Posterior cingulate gyrus (tissue), 11 donors: ENCODE measurements around the gene HBQ1.
"Not testable (repeated sequence)": the region's sequence is repeated elsewhere in the genome, so short reads cannot be mapped to it uniquely, and the experiment has no call there.

Source experiments
- DNase-seq, 10 donors: peaks; one replicate each; pipeline versions ENCODE4 v3.0.0 to v3.0.0-alpha.2; 2020 to 2021; ENCODE audit warnings: mixed read lengths in 3 of 10
- intact Hi-C: fragments of 100-400 bp; cut with DNase I; formaldehyde crosslinking; loops from one replicate; pipeline ENCODE4 v1.15.1; 2023

The HBQ1 gene

GRCh38 chr16:159136-159849, 21.0 kb upstream of the HBQ1 start:
- peak in 2 of 10 donors; percentile 20 to 23 for DNase-seq
- intact Hi-C loops: no loop called here

GRCh38 chr16:160242-160641, 20.0 kb upstream of the HBQ1 start:
- intact Hi-C loops: not testable (repeated sequence)
- DNase-seq: peak in 1 of 10 donors; percentile 22

DNA sequence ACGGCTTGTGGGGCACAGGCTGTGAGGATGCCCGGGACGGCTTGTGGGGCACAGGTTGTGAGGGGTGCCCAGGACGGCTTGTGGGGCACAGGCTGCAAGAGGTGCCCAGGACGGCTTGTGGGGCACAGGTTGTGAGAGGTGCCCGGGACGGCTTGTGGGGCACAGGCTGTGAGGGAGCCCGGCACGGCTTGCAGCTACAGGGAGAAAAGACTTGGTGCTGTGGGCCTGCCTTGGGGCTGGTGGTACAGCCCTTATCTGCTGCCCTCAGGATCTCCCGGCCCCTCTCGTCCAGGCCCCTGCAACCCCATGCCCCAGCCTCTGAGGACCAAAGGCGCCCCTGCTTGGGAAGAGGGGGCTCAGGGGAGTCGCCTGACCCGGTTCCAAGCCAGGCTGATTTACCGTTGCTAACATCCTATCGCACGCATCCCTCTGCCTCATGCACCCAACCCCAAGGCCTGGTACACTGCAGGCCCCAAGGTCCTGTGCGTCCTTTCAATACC, 19.5 kb upstream of the HBQ1 start:
- DNase-seq: peak in 1 of 10 donors; percentile 10
- intact Hi-C loops: no loop called here

GRCh38 chr16:162271-162991, 17.8 kb upstream of the HBQ1 start:
- DNase-seq: peak in 2 of 10 donors; percentile 51 to 59
- intact Hi-C loops: no loop called here

- DNase-seq: peak in 1 of 10 donors; percentile 24
- intact Hi-C loops: not testable (repeated sequence)
Observed at GRCh38 chr16:163139-163538, 17.1 kb upstream of the HBQ1 start.

- DNase-seq, intact Hi-C loops: not testable (repeated sequence)
Observed at GRCh38 chr16:163696-164095, 16.6 kb upstream of the HBQ1 start.

DNA sequence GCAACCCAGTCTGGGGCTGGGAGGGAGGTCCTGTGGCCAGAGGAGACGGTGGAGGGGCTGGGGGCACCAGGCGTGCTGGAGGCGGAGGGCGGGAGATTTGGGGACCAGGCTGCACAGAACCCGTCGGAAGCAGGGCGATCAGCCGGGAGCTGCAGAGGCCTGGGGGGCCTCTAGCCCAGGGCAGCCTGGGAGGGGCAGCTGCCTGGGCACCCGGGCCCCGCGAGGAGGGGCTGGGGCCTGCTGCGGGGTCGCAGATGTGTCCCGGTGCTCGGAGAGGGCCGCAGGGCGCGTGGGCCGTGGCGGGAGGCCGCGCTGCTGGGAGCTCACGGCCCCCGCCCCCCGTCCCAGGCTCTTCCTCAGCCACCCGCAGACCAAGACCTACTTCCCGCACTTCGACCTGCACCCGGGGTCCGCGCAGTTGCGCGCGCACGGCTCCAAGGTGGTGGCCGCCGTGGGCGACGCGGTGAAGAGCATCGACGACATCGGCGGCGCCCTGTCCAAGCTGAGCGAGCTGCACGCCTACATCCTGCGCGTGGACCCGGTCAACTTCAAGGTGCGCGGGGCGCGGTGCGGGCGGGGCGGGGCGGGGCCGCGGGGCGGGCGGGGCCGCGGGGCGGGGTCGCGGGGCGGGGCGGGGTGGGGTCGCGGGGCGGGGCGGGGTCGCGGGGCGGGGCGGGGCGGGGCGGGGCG, 16.0 kb upstream of the HBQ1 start:
- intact Hi-C loops, DNase-seq: not testable (repeated sequence)

- peak in 1 of 10 donors; percentile 23 for DNase-seq
- intact Hi-C loops: no loop called here
Observed at GRCh38 chr16:164827-165538, 15.3 kb upstream of the HBQ1 start.

DNA sequence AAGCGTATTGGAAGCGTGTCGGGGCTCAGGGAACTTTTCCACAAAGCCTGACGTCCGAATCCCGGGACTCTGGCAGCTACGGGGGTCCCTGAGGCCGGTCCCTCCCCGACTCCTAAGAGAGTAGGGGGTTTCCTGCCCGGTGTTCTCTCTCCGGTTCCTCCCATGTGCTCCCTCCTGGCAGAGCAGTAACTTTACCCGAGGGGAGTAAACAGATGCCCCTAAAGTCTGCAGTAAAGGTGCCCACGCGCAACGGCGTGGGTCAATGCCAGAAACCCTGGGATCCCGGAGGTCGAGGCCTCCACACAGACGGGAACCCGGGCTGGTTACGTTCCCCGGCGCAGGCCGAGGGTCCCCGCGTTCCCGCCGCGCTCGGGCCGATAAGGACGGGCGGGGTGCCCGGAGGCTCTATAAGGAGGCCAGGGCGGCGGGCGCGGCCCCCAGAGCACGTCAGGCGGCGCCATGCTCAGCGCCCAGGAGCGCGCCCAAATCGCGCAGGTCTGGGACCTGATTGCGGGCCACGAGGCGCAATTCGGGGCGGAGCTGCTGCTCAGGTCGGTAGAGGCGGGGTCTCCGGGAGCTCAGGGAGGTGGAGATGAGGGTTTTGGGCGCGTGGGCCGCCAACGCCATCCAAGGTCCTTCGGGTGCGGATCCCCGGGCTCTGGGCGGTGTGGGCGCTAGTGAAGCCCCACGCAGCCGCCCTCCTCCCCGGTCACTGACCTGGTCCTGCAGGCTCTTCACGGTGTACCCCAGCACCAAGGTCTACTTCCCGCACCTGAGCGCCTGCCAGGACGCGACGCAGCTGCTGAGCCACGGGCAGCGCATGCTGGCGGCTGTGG, 14.5 kb upstream of the HBQ1 start, which contains the start of gene HBM:
Gene HBM (plus strand): TSS at position 440 of the 836 bp plus-strand sequence. CDS start 20 bp downstream, at position 460.
- intact Hi-C loops: no loop called here
- DNase-seq: peak in 2 of 10 donors; percentile 48 to 69

GRCh38 chr16:166375-167121, 13.7 kb upstream of the HBQ1 start:
- peak in 2 of 10 donors; percentile 59 to 84 for DNase-seq
- intact Hi-C loops: no loop called here

GRCh38 chr16:167122-167690, 13.1 kb upstream of the HBQ1 start:
- intact Hi-C loops: no loop called here

DNA sequence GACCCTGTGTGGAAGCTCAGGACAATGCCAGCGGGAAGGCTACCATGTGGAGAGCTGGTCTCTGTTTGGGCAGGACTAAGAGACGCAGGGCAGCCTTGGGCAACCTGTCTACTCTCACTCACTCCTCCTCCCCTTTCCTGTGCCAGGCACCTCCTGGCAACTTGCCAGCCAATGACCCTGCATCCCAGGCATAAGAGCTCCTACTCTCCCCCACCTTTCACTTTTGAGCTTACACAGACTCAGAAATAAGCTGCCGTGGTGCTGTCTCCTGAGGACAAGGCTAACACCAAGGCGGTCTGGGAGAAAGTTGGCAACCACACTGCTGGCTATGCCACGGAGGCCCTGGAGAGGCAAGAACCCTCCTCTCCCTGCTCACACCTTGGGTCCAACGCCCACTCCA, 11.8 kb upstream of the HBQ1 start:
- intact Hi-C loops: no loop called here
- DNase-seq: peak in 1 of 10 donors; percentile 34

More at GRCh38 chr16:167122-167690, 13.1 kb upstream of the HBQ1 start:
- DNase-seq: no peak

DNA sequence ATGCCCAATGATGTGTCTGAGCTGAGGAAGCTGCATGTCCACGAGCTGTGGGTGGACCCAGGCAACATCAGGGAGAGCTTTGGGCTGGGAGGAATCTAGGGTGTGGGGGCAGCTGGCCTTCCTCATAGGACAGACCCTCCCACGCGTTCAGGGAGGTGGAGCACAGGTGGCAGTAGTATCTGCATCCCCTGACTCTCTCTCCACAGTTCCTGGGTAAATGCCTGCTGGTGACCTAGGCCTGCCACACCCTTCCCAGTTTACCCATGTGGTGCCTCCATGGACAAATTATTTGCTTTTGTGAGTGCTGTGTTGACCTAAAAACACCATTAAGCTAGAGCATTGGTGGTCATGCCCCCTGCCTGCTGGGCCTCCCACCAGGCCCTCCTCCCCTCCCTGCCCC, 11.2 kb upstream of the HBQ1 start:
- intact Hi-C loops: no loop called here
- no peak for DNase-seq

DNA sequence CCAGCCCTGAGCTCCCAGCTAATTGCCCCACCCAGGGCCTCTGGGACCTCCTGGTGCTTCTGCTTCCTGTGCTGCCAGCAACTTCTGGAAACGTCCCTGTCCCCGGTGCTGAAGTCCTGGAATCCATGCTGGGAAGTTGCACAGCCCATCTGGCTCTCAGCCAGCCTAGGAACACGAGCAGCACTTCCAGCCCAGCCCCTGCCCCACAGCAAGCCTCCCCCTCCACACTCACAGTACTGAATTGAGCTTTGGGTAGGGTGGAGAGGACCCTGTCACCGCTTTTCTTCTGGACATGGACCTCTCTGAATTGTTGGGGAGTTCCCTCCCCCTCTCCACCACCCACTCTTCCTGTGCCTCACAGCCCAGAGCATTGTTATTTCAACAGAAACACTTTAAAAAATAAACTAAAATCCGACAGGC, 10.2 kb upstream of the HBQ1 start:
- peak in 1 of 10 donors; percentile 76 for DNase-seq
- intact Hi-C loops: not testable (repeated sequence)

DNA sequence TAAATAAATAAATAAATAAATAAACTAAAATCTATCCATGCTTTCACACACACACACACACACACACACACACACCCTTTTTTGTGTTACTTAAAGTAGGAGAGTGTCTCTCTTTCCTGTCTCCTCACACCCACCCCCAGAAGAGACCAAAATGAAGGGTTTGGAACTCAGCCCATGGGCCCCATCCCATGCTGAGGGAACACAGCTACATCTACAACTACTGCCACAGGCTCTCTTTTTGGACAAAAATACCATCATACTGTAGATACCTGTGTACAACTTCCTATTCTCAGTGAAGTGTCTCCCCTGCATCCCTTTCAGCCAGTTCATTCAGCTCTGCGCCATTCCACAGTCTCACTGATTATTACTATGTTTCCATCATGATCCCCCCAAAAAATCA, 9.5 kb upstream of the HBQ1 start:
- no peak for DNase-seq
- intact Hi-C loops: no loop called here

GRCh38 chr16:172374-172941, 7.8 kb upstream of the HBQ1 start, which contains the start of gene HBA2:
Gene HBA2, plus strand, starts transcription at chr16:172876. Its CDS starts 37 bp downstream, at chr16:172913.
- intact Hi-C loops: not testable (repeated sequence)

DNA sequence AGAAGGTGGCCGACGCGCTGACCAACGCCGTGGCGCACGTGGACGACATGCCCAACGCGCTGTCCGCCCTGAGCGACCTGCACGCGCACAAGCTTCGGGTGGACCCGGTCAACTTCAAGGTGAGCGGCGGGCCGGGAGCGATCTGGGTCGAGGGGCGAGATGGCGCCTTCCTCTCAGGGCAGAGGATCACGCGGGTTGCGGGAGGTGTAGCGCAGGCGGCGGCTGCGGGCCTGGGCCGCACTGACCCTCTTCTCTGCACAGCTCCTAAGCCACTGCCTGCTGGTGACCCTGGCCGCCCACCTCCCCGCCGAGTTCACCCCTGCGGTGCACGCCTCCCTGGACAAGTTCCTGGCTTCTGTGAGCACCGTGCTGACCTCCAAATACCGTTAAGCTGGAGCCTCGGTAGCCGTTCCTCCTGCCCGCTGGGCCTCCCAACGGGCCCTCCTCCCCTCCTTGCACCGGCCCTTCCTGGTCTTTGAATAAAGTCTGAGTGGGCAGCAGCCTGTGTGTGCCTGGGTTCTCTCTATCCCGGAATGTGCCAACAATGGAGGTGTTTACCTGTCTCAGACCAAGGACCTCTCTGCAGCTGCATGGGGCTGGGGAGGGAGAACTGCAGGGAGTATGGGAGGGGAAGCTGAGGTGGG, 6.9 kb upstream of the HBQ1 start:
- DNase-seq: peak in 1 of 10 donors; percentile 46
- intact Hi-C loops: not testable (repeated sequence)

More at GRCh38 chr16:172374-172941, 7.8 kb upstream of the HBQ1 start, which contains the start of gene HBA2:
- not testable (repeated sequence) for DNase-seq
